ENCODE measurements around the gene NACC1. TPM values are rescaled to one million over a fixed set of nuclear protein-coding genes. Genes with fewer than 3 reads are reported as not detected.

The NACC1 gene
- polyA plus RNA-seq, 2 of the 4 experiments (the other 2 are of a cell fraction) = 26.1 to 37.9 TPM

GRCh38 chr19:13133241-13133870, 15.3 kb downstream of the NACC1 start:
- no peaks in the 10 kb centered on the region for H3K9me3 ChIP-seq
- TF ChIP-seq ZNF302 (CRISPR knock-in tag; IDR thresholded peaks at IDR 0.05) (no peak), NFE2L2 (conservative IDR thresholded peaks at IDR 0.05; ENCODE audit: low read length) (no peak), HEYL (CRISPR knock-in tag; IDR thresholded peaks at IDR 0.05) (no peak), ATOH8 (CRISPR knock-in tag; IDR thresholded peaks at IDR 0.05; ENCODE audit: low read depth) (no peak), HOXB13 (CRISPR knock-in tag; IDR thresholded peaks at IDR 0.05; ENCODE audit: low read depth) (no peak), CEBPB (IDR thresholded peaks at IDR 0.05) (no peak), TP53 (CRISPR knock-in tag; IDR thresholded peaks at IDR 0.05) (no peak), FOXS1 (CRISPR knock-in tag; IDR thresholded peaks at IDR 0.05) (no peak), RARB (CRISPR knock-in tag; IDR thresholded peaks at IDR 0.05) (no peak), ZFP36 (IDR thresholded peaks at IDR 0.05; ENCODE audit: borderline replicate concordance, partially characterized antibody) (no peak)
- no peak overlapping the region for H3K4me3 ChIP-seq
- WGBS (ENCODE audit: missing lambda C conversion rate) = 82% methylated on average over 12 of the region's 12 CpGs
- no peak overlapping the region for H3K27ac ChIP-seq
- DNase-seq (ENCODE audit: low read depth in 1 of 2, low spot score in 1 of 2) (no peak), FAIRE-seq (no peak), ATAC-seq (no peak)
- H3K4me1 ChIP-seq = peaks cover 2% of the 10 kb centered on the region; the same call in 1 of the 3 replicates
- H3K4me2 ChIP-seq = no peak overlapping the region
- POLR2A ChIA-PET = no interaction called here
- CTCF ChIA-PET = interaction anchor here (1.2 to 1.7 kb wide), 3 partner anchors 131 to 156 kb away, joined by 3 to 4 read pairs (median 3); no protein-coding TSS in a partner anchor

- Histone ChIP-seq H3K4me2 (no peak overlapping the region), H3K9me3 (no peaks in the 10 kb centered on the region), H3K4me1 (peaks cover 12% of the 10 kb centered on the region), H3K27ac (no peak overlapping the region), H3K4me3 (no peak overlapping the region)
- no peak for TF ChIP-seq E2F6 (IDR thresholded peaks at IDR 0.05; ENCODE audit: borderline replicate concordance, low read depth)
- no peak for TF ChIP-seq ZNF302 (CRISPR knock-in tag; IDR thresholded peaks at IDR 0.05)
- no peak for TF ChIP-seq ATOH8 (CRISPR knock-in tag; IDR thresholded peaks at IDR 0.05; ENCODE audit: low read depth)
- TF ChIP-seq FOSB (CRISPR knock-in tag; IDR thresholded peaks at IDR 0.05) = no peak
- TF ChIP-seq CHD2 (IDR thresholded peaks at IDR 0.05; ENCODE audit: low read length, partially characterized antibody) = no peak
- TF ChIP-seq BHLHE40 (IDR thresholded peaks at IDR 0.05; ENCODE audit: low read depth, low read length) = no peak
- no peak for FAIRE-seq
- WGBS (ENCODE audit: missing lambda C conversion rate) = 91% methylated on average over 3 of the region's 3 CpGs
- CTCF ChIA-PET = interaction anchor here (1.4 to 1.5 kb wide), 2 partner anchors 13 to 157 kb away, joined by 3 to 4 read pairs; no protein-coding TSS in a partner anchor
- POLR2A ChIA-PET = no interaction called here
- DNase-seq (ENCODE audit: low read depth in 1 of 2, low spot score in 1 of 2) = no peak
- no peak for ATAC-seq
These were observed 16.6 kb downstream of the NACC1 start for GRCh38 chr19:13134626-13135025.

GRCh38 chr19:13135068-13136062, 17.3 kb downstream of the NACC1 start:
- WGBS (ENCODE audit: missing lambda C conversion rate) = 100% methylated on average over 1 of the region's 60 CpGs
- H3K9me3 ChIP-seq = no peaks in the 10 kb centered on the region
- TF ChIP-seq FOSL2 (IDR thresholded peaks at IDR 0.05) = no peak
- no peak for TF ChIP-seq FOSL2 (CRISPR knock-in tag; IDR thresholded peaks at IDR 0.05)
- TF ChIP-seq JUN (IDR thresholded peaks at IDR 0.05) = no peak
- TF ChIP-seq TP53 (CRISPR knock-in tag; IDR thresholded peaks at IDR 0.05) = no peak
- TF ChIP-seq POLR2A (IDR thresholded peaks at IDR 0.05; ENCODE audit: low read length) = no peak
- no peak for TF ChIP-seq RCOR1 (IDR thresholded peaks at IDR 0.05; ENCODE audit: low read depth, low read length)
- no peak for TF ChIP-seq HOXA7 (CRISPR knock-in tag; IDR thresholded peaks at IDR 0.05)
- no peak for TF ChIP-seq CEBPB (IDR thresholded peaks at IDR 0.05)
- no peak for TF ChIP-seq EHMT2 (IDR thresholded peaks at IDR 0.05; ENCODE audit: low read depth)
- TF ChIP-seq ZSCAN20 (CRISPR knock-in tag; IDR thresholded peaks at IDR 0.05) = no peak
- no peak for TF ChIP-seq MAZ (IDR thresholded peaks at IDR 0.05; ENCODE audit: borderline replicate concordance, low read depth, low read length)
- no peak for TF ChIP-seq BHLHE40 (IDR thresholded peaks at IDR 0.05; ENCODE audit: low read depth, low read length)
- no peak for TF ChIP-seq FOSB (CRISPR knock-in tag; IDR thresholded peaks at IDR 0.05)
- no peak for TF ChIP-seq USF2 (IDR thresholded peaks at IDR 0.05)
- no peak for TF ChIP-seq ZC3H11A (IDR thresholded peaks at IDR 0.05)
- TF ChIP-seq ZNF302 (CRISPR knock-in tag; IDR thresholded peaks at IDR 0.05) = no peak
- no peak for TF ChIP-seq RARB (CRISPR knock-in tag; IDR thresholded peaks at IDR 0.05)
- no peak for TF ChIP-seq ZFP36 (IDR thresholded peaks at IDR 0.05; ENCODE audit: borderline replicate concordance, partially characterized antibody)
- no peak overlapping the region for H3K27ac ChIP-seq
- FAIRE-seq (no peak), ATAC-seq (no peak), DNase-seq (ENCODE audit: low read depth in 1 of 2, low spot score in 1 of 2) (no peak)
- ChIA-PET CTCF (interaction anchor here (0.6 to 1.5 kb wide), 5 partner anchors 8 to 158 kb away, joined by 3 to 5 read pairs (median 4); no protein-coding TSS in a partner anchor), POLR2A (no interaction called here)
- H3K4me3 ChIP-seq = no peak overlapping the region
- H3K4me2 ChIP-seq = no peak overlapping the region
- peaks cover 15% of the 10 kb centered on the region for H3K4me1 ChIP-seq
